Cardiac septum (tissue), 1 donor: Measurements from ENCODE around the gene OXTR. TPM values are rescaled to one million over a fixed set of nuclear protein-coding genes. Genes with fewer than 3 reads are reported as not detected.

Experiments
- DNase-seq: peaks from one replicate; pipeline ENCODE4 v3.0.0-alpha.2; 2020; ENCODE audit warnings: low spot score
- intact Hi-C: fragments of 100-400 bp; cut with DNase I; formaldehyde crosslinking; loops from one replicate; pipeline ENCODE4 v1.14.0; 2022
- total RNA-seq: library from RNA; stranded (reverse); fragmentation: NEBNext Ultra II Directional; extraction: Animal tissue kit (Norgen Biotek cat#: 25700); gene quantifications from one replicate; pipeline ENCODE4 v1.2.1, GENCODE V29; 2021
- donor health status: DM: no; HTN: no; CAD: no.

Gene OXTR
- total RNA-seq, 1 donor from 2014 or later, result 0.30 TPM

DNA sequence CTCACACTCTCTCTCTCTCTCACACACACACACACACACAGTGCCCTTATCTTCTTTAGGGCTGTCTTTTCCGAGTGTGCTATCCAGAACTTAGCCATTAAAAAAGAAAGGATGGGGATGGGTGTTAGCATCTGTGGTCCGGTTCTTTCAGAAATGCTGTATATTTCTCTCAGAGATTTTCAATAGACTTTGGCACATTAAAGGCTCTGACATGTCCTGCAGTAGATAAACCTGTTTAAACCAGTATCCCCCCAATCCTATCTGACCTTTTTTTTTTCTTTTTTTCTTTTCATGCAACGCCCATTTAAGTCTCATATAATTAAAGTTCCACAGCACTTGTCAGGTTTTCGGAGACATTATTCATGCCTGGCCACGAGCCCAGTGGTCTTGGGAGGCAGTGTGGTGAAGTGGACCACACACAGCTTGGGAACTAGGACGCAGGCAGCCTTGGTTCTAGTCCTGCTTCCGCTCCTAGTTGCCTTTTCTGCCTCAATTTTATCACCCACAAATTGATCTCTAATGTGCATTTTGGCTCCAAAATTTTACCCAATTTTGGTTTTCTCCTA is 22.6 kb downstream of the OXTR start:
- DNase-seq, result peak; percentile 20
- intact Hi-C loops, result no loop called here

- intact Hi-C loops, result no loop called here
Measured at GRCh38 chr3:8745619-8746370, 23.6 kb downstream of the OXTR start.

GRCh38 chr3:8743911-8744310 is 25.5 kb downstream of the OXTR start:
- peak; percentile 47 for DNase-seq
- intact Hi-C loops, result no loop called here

More at GRCh38 chr3:8745619-8746370, 23.6 kb downstream of the OXTR start:
- DNase-seq, result peak; percentile 46

- intact Hi-C loops, result no loop called here
- peak; percentile 66 for DNase-seq
Measured at GRCh38 chr3:8743021-8743601, 26.3 kb downstream of the OXTR start.

- intact Hi-C loops, result no loop called here
- peak; percentile 71 for DNase-seq
Measured at GRCh38 chr3:8741581-8742261, 27.7 kb downstream of the OXTR start.

- intact Hi-C loops, result no loop called here
- DNase-seq, result peak; percentile 29
Measured at GRCh38 chr3:8739757-8740504, 29.5 kb downstream of the OXTR start.

- no peak for DNase-seq
- intact Hi-C loops, result no loop called here
Measured at GRCh38 chr3:8738639-8739038, 30.8 kb downstream of the OXTR start.

GRCh38 chr3:8737823-8738222 is 31.6 kb downstream of the OXTR start:
- intact Hi-C loops, result no loop called here
- peak; percentile 36 for DNase-seq

DNA sequence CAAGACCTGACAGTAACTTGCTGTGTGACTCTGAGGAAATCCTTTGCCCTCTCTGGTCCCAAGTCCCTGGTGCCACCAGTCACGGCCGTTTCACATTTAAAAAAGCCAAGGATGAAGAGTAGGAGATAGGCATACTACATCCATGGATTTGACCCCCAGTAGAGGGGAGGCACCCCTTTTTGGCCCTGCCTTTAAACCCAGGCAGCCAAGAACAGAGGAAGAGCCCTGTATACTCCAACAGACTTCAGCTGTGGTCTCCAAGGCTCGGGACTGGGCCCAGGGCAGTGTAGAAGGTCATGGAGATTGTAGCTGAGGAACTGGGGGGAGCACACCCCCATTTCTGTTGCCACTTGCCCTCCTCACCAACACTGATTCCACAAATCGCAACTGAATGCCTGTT is 32.1 kb downstream of the OXTR start:
- no peak for DNase-seq
- intact Hi-C loops, result no loop called here

DNA sequence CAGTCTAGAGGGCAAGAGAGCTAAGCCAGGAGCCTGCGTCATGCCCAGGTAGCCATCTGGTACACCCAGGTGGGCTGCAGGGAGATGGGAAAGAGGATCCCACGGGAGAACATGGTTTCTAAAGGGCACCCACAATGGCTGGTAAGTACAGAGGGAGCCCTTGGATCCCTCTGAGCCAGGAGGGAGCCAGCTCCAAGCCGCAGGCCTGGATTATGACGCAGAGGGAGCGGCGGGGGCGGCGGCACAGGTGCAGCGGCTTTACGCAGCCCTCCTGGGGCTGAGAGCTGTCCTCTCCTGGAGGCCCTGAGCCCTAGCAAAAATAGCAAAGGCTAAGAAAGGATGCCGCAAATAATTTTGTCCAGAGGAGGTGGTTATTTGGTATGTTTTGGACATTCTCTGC is 33.0 kb downstream of the OXTR start:
- peak; percentile 44 for DNase-seq
- intact Hi-C loops, result no loop called here

GRCh38 chr3:8734908-8735307 is 34.5 kb downstream of the OXTR start:
- peak; percentile 63 for DNase-seq
- intact Hi-C loops, result no loop called here

DNA sequence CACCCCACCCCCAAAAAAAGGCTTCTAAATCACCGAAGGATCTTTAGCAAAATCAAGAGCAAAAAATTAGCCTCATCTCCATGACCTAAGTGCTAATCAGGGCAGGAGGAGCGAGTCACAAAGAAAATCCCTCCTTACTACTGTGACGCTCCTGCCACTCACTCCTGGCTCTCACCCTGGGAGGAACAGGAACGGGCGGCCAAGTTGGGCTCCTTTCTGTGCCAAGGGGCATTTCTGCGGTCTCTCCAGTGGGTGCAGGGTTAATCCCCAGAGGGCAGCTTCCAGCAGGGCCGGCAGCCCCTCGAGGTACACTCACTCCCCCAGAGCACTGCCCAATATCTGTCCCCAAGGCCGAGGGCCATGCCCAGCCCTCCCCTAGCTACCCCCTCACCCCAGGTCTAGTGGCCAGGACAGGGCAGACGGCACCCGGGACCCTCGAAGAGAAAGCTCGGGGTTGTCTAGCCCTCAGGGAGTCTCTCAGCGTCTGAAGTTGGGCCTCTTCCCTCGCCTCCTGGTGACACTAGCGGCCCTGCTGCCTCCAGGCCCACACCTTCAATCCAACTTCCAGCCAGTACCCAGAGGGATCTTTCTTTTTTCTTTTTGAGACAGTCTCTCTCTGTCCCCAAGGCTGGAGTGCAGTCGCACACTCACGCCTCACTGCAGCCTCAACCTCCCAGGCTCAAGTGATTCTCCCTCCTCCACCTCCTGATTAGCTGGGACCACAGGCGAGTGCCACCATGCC is 35.1 kb downstream of the OXTR start:
- intact Hi-C loops, result no loop called here
- peak; percentile 57 for DNase-seq

DNA sequence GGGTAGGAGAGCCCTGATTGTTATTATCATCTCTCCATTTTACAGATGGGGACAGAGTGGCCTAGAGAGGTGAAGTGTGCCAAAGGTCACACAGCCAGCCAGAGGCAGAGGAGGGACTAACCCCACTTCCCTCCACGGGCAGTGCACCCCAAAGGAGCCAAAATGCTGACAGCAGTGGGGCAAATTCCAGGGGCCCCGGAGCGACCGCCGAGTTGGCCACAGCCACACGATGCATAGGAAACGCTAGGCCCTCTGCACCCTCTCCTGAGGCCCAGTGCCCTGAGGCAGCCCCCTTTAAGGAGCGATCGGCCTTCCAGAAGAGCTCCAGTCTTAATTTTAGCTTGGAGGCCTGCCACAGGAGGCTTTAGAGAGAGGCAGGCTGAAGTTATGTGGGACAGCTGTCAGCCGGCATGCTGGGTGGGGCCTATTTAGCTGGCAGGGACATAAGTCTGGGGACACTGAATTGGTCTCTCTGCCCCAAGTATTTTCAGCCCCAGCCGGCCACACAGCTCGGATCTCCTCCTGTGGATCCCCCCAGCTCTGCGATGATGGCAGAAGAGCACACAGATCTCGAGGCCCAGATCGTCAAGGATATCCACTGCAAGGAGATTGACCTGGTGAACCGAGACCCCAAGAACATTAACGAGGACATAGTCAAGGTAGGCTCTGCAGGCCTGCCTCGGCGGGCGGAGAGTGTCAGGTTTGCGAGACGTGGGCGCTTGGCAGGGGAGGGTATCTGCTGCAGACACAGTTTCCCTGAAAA is 35.9 kb downstream of the OXTR start, which contains the start of gene CAV3:
TSS of gene CAV3 (plus strand) at position 471 of the 763 bp plus-strand sequence. CDS start at position 546, 75 bp downstream.
- intact Hi-C loops, result loop anchor here (2.0 kb wide), 1 partner anchor 71 kb away; no protein-coding TSS in a partner anchor
- DNase-seq, result peak; percentile 77

GRCh38 chr3:8732413-8732812 is 37.0 kb downstream of the OXTR start:
- intact Hi-C loops, result loop anchor here (2.0 kb wide), 1 partner anchor 70 kb away; no protein-coding TSS in a partner anchor
- DNase-seq, result no peak

GRCh38 chr3:8730656-8731055 is 38.8 kb downstream of the OXTR start:
- intact Hi-C loops, result no loop called here

DNA sequence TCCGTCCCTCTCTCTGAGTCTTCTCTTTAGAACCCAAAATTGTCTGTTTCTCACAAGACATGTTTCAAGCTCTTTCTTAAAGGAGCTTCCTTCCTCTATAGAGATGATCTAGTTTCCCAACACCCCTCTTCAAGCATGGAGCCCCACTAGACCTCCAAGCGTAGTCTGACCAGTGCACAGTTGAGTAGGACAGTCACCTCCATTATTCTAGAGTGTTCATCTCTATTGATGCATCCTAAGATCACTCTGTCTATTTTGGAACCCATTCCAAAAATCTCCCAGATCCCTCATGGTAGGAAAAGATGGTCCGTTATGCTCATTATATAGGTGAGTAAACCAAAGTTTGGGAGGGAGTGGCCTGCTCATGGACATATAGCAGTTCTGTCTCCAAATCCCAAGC is 39.9 kb downstream of the OXTR start:
- DNase-seq, result no peak
- intact Hi-C loops, result no loop called here

More at GRCh38 chr3:8730656-8731055, 38.8 kb downstream of the OXTR start:
- DNase-seq, result no peak

GRCh38 chr3:8727605-8728512 is 41.6 kb downstream of the OXTR start:
- no peak for DNase-seq
- intact Hi-C loops, result no loop called here
